PC-3 (cell line): ENCODE measurements around the gene SLC4A2. TPM values are rescaled to one million over a fixed set of nuclear protein-coding genes. Genes with fewer than 3 reads are reported as not detected.

Experiments used
- ATAC-seq: fragments of 200-7000 bp; cut with Tn5 transposase; 2 replicates; pipeline ENCODE4 v1.9.1; 2020; ENCODE audit warnings: mild to moderate bottlenecking, moderate library complexity
- BruUV-seq: library from RNA; stranded (reverse); fragments of 400-500 nt; replicated peaks from 2 replicates; lab custom pipeline; 2021; lab: Mats Ljungman, UMichigan
- CTCF ChIA-PET: fragments of 300-600 bp; sonication (Branson Sonifier 250); formaldehyde crosslinking; loops from one replicate; lab custom pipeline; 2022; ENCODE audit warnings: antibody characterized with exemption; lab: Charles Lee
- POLR2A ChIA-PET: fragments of 300-600 bp; sonication (Branson Sonifier 250); formaldehyde crosslinking; loops from one replicate; lab custom pipeline; 2022; ENCODE audit warnings: antibody characterized with exemption; ENCODE audit not compliant: unreplicated experiment; lab: Charles Lee
- DNase-seq: peaks from one replicate; pipeline ENCODE4 v3.0.0-alpha.2; 2015
- H2AFZ ChIP-seq: fragments of 300-600 bp; sonication (generic); 2 replicates; pipeline ENCODE4 v1.6.0; 2016; ENCODE audit warnings: antibody characterized with exemption, low read length
- H3F3A ChIP-seq: fragments of 300-600 bp; sonication (generic); one replicate; pipeline ENCODE4 v1.6.0; 2017; ENCODE audit warnings: antibody characterized with exemption, low read length, control low read depth, mild to moderate bottlenecking; ENCODE audit not compliant: unreplicated experiment
- H3K27ac ChIP-seq: fragments of 300-600 bp; sonication (generic); 2 replicates; pipeline ENCODE4 v1.5.1; 2016; ENCODE audit warnings: mild to moderate bottlenecking, low read length
- H3K27me3 ChIP-seq: fragments of 300-600 bp; sonication (generic); 2 replicates; pipeline ENCODE4 v1.6.1; 2016; ENCODE audit warnings: low read length, mixed read lengths
- H3K36me3 ChIP-seq: fragments of 300-600 bp; sonication (generic); 2 replicates; pipeline ENCODE4 v1.6.1; 2016; ENCODE audit warnings: low read depth, mixed run types, low read length, mixed read lengths
- H3K4me1 ChIP-seq: fragments of 300-600 bp; sonication (generic); 2 replicates; pipeline ENCODE4 v1.5.1; 2016; ENCODE audit warnings: low read length; ENCODE audit not compliant: insufficient read depth
- H3K4me2 ChIP-seq: fragments of 300-600 bp; sonication (generic); 2 replicates; pipeline ENCODE4 v1.6.0; 2016; ENCODE audit warnings: low read length
- H3K4me3 ChIP-seq: fragments of 300-600 bp; sonication (generic); 2 replicates; pipeline ENCODE4 v1.5.1; 2016; ENCODE audit warnings: mild to moderate bottlenecking, low read length, mixed read lengths
- H3K79me2 ChIP-seq: fragments of 300-600 bp; sonication (generic); 2 replicates; pipeline ENCODE4 v1.6.1; 2017; ENCODE audit warnings: low read length, mixed read lengths
- H3K9ac ChIP-seq: fragments of 300-600 bp; sonication (generic); 2 replicates; pipeline ENCODE4 v1.6.0; 2016; ENCODE audit warnings: mild to moderate bottlenecking, low read length
- H3K9me2 ChIP-seq: fragments of 300-600 bp; sonication (generic); replicated peaks from 2 replicates; pipeline ENCODE4 v1.6.1; 2016; ENCODE audit warnings: mixed run types, low read length, mixed read lengths
- H3K9me3 ChIP-seq: fragments of 300-600 bp; sonication (generic); 2 replicates; pipeline ENCODE4 v1.6.1; 2016; ENCODE audit warnings: low read length, mixed read lengths
- H4K20me1 ChIP-seq: fragments of 300-600 bp; sonication (generic); 2 replicates; pipeline ENCODE4 v1.6.1; 2016; ENCODE audit warnings: low read length, mixed read lengths
- CTCF ChIP-seq: fragments of 300-600 bp; sonication (generic); conservative IDR thresholded peaks from 2 replicates; pipeline ENCODE4 v1.5.1; 2017; ENCODE audit warnings: antibody characterized with exemption, low read depth, mild to moderate bottlenecking, low read length
- EZH2 ChIP-seq: fragments of 300-600 bp; sonication (generic); IDR thresholded peaks from one replicate; pipeline ENCODE4 v1.6.1; 2017; ENCODE audit warnings: antibody characterized with exemption, mild to moderate bottlenecking, low read length; ENCODE audit not compliant: unreplicated experiment
- EZH2phosphoT487 ChIP-seq: fragments of 300-600 bp; sonication (generic); IDR thresholded peaks from 2 replicates; pipeline ENCODE4 v1.6.1; 2018; ENCODE audit warnings: mild to moderate bottlenecking, antibody characterized with exemption, low read length, borderline replicate concordance
- intact Hi-C: fragments of 100-400 bp; cut with micrococcal nuclease; formaldehyde crosslinking; loops from 2 replicates; pipeline ENCODE4 v1.9.0; 2023
- total RNA-seq: library from RNA; depleted of rRNA; stranded (reverse); fragments of >200 nt; gene quantifications from 2 replicates; pipeline ENCODE4 v1.2.3, GENCODE V29; 2014

Gene SLC4A2
- total RNA-seq, 1 experiment from 2014 or later = 284 TPM

- BruUV-seq = no TSS peak
- ChIA-PET CTCF (no interaction called here), POLR2A (no interaction called here)
- H3K9me2 ChIP-seq = no peaks in the 10 kb centered on the region
- no peak for TF ChIP-seq CTCF
- no peak for TF ChIP-seq EZH2
- no peak for TF ChIP-seq EZH2phosphoT487
- intact Hi-C loops = loop anchor here (10.0 kb wide), 1 partner anchor 143 kb away; the partner anchor contains the start of gene KCNH2
- H3K4me3 ChIP-seq = no peak overlapping the region
- no peaks in the 10 kb centered on the region for H3K27me3 ChIP-seq
- H3K27ac ChIP-seq = no peak overlapping the region
- no peak overlapping the region for H3K4me2 ChIP-seq
- no peaks in the 10 kb centered on the region for H3K36me3 ChIP-seq
- ATAC-seq = no peak
- peaks cover 27% of the 10 kb centered on the region for H3K79me2 ChIP-seq
- H4K20me1 ChIP-seq = peaks cover 17% of the 10 kb centered on the region; the same call in 1 of the 2 replicates
- no peak for DNase-seq
- peaks cover 28% of the 10 kb centered on the region for H3K4me1 ChIP-seq
- no peak overlapping the region for H2AFZ ChIP-seq
- H3K9ac ChIP-seq = no peak overlapping the region
- H3K9me3 ChIP-seq = no peaks in the 10 kb centered on the region
- peaks cover 7% of the 10 kb centered on the region for H3F3A ChIP-seq
These were observed 58.2 kb downstream of the SLC4A2 start for GRCh38 chr7:151117565-151117964.

- H3K27me3 ChIP-seq = no peaks in the 10 kb centered on the region
- BruUV-seq = no TSS peak
- H2AFZ ChIP-seq = no peak overlapping the region
- no peak for ATAC-seq
- ChIA-PET POLR2A (no interaction called here), CTCF (no interaction called here)
- H3K79me2 ChIP-seq = peaks cover 27% of the 10 kb centered on the region
- intact Hi-C loops = loop anchor here (10.0 kb wide), 1 partner anchor 144 kb away; the partner anchor contains the start of gene KCNH2
- no peak overlapping the region for H3K4me3 ChIP-seq
- peaks cover 17% of the 10 kb centered on the region; the same call in 1 of the 2 replicates for H4K20me1 ChIP-seq
- H3K4me1 ChIP-seq = peaks cover 22% of the 10 kb centered on the region
- DNase-seq = no peak
- no peaks in the 10 kb centered on the region for H3K36me3 ChIP-seq
- H3F3A ChIP-seq = peaks cover 7% of the 10 kb centered on the region
- no peak overlapping the region for H3K9ac ChIP-seq
- TF ChIP-seq EZH2phosphoT487 = no peak
- TF ChIP-seq EZH2 = no peak
- TF ChIP-seq CTCF = no peak
- H3K4me2 ChIP-seq = no peak overlapping the region
- H3K27ac ChIP-seq = no peak overlapping the region
- no peaks in the 10 kb centered on the region for H3K9me3 ChIP-seq
- H3K9me2 ChIP-seq = no peaks in the 10 kb centered on the region
These were observed 59.0 kb downstream of the SLC4A2 start for GRCh38 chr7:151118108-151119054.
